NCI-H748 treated with DMSO at 0.1 percent for 48 hours (cell line): Measurements from ENCODE around the gene NEK6.

ENCODE experiments used
- DNase-seq: peaks from one replicate; lab custom pipeline; 2025; lab: John Stamatoyannopoulos, UW

The NEK6 gene

GRCh38 chr9:124399968-124400940 is 142.5 kb downstream of the NEK6 start:
- DNase-seq, result no peak
